ENCODE measurements around the gene VAV3.
"Not testable (repeated sequence)": the region's sequence is repeated elsewhere in the genome, so short reads cannot be mapped to it uniquely, and the experiment has no call there.

VAV3 gene

DNA sequence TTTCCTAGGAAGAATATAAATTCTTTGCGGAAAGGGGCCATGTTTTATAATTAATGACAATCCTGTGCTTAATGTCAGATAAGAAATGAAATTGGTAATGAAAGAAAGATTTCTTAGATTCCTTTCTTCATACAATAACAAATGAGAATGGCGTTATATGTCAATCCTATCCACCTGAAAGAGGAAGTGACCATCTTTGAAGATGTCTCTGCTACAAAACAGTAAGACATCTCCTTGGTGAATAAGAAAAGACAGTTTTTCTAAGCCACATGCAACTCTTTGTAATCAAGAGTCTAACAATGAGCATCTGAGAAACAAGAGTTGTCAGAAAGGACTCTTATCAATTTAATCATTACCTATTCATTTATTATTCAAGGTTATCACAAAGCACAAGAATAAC, 286.0 kb downstream of the VAV3 start:
- no peak for DNase-seq

DNA sequence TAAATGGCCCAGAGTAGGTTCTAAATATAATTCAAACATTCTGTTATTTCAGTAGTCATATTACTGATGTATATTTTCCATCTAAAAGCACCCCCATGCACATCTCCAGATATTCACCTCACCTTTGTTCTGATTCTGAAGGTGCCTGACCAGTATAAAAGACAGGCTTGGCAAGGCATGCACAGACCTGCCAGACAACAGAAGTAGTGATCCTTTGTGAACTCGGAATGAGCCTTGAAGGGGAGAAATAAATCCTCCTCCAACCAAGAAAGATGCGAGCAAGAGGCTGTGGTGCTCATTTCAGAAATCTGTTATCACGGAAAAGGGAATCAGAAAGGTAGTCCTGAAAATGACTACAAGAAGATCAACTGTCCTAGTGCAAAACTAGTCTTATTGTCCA, 287.3 kb downstream of the VAV3 start:
- DNase-seq, result no peak

DNA sequence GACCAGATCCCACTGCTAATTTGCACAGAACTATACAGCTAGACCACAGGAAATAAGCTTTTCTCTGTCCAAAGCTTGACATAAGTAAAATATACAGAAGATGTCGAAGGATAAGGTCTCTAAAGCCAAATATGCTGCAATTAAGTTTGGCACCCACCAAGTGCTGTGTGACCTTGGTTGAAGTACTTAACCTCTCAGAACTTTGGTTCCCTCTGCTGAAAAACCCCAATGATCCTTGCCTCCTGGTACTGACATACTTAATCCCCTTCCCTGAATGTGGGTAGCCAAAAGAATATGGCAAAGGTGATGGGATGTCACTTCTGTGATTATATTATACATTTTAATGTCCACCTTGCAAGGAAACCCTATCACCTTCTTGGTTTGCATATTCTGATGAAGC, 290.5 kb downstream of the VAV3 start:
- DNase-seq, result no peak

DNA sequence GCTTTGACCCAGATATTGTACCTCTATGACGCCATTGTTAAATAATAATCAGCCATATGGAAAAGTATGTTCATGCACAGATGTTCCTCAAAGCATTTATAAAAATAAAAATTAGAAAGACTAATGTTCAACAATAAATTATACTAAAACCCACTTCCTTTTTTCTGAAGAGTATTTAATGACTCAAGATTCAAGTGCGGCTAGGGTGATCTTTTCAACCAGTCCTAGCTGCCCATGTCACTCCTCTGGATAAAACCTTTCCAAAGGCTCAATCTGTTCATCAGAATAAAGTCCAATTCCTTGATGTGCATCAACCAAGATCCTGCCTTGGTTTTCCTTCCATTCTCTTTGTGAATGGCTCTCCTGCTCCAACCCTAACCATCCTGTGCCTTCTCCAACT, 292.0 kb downstream of the VAV3 start:
- no peak for DNase-seq

DNA sequence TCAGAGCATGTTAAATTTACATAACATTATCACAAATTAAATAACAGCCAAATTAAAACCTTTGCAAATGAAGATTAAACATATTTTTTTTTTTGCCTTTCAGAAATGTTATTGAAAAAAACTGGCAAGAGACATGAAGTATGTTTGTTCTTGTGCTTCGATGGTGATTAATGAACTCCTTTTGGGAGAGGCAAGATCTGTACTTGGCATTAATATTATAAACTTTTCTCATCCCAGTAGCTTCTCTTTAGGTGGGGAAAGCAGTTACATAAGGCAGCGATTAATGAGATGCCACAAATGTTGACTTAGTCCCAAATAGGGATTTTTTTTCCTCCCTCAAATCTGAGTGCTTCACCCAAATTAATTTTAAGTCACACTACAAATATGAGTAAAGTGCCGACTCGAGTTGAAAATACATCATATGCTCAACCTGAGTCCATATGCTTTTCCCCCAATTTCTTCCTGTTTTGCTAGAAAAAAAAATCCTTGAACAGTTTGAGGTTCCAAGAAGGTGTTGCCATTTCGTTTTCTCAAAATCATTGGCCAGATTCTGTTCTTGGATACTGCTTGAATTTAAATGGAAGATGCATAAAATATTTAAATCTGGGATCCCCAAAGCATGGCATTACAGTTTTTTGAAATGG, 294.5 kb downstream of the VAV3 start:
- no peak for DNase-seq

DNA sequence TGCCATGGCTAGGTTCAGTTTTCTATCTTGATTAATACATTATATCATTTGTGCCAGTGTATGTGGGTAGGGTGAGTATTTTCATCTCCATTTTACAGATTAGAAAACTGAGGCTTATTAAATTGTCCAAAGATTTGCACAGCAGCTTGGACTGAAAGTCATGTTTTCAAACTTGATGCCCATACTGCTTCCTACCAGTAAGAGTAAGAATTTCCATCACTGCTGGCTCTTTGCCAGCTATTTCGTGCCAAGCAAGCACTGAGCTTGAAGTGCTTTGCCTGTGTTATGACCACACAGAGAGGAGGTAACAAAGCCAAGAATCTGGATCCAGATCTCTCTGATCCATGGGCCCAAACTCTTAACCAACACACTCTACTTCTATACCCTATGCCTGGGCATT, 295.0 kb downstream of the VAV3 start:
- no peak for DNase-seq

DNA sequence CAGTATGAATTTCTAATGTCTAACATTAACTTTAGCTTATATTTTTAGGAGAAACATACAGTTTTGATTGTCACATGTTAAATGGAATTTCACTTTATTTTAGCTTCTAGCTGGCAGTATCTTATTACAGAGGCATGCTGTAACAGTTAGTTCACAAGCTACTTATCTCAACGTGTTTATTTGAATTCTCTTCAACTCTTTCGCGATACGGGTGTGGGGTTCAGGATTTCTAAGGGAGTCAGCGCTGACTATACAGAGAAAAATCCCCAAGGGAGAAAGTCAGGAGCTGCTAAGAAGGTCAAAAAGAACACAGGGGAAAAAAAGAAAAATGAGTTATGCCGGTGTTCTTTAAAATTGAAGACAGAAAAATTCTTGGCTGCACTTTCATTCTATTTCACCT, 296.2 kb downstream of the VAV3 start:
- no peak for DNase-seq

DNA sequence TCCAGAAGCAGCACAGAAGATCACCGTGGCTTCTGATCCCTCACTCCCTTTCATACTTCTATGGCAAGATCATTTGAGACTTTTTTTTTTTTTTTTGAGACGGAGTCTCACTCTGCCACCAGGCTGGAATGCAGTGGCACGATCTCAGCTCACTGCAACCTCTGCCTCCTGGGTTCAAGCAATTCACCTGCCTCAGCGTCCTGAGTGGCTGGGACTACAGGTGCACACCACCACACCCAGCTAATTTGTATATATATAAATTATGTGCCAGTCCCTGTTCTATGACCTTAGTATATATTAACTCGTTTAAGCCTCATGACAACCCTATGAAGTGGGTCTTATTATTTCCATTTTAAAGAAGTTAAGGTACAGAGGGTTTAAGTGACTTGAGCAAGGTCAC, 298.5 kb downstream of the VAV3 start:
- no peak for DNase-seq

DNA sequence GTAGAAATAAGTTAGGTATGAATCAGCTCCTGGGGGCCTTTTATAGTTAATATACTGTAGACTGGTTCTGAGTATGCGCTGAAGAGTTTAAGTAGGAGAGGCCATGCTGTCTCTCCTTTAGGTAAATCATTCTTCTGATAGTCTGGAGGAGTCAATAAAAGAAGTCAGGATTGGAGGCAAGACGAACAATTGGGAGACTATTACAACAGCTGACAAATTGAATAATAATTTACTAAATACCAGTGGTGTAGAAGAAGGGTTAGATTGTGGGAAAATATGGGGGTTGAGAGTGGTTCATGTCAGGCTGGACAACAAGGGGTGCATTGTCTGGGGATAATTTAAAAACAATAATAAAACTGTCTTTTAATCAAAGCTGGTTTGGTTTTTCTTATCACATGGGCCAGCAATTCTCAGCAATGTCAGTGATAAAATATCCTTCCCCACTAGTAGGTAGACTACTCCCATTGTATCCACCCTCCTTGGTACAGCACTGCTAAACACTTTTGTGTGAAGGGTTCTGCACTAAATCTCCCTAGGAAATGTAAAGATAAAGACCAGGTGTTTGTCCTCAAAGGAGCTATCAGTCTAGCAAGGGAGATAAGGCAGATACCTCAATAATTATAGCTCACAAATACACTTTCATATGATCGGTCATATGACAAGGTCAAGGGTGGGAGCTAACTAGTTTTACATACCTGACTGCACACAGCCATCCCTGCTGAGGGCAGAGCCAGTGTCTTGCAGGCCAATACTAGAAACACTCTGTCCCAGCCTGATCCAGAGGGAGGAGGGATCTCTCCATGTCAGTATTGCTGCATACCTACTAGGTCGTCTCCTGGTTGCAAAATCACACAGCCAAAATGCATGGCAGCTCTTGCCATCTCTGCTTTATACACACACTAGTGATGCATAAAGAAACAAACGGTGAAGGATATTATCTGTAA, 299.7 kb downstream of the VAV3 start:
- no peak for DNase-seq

DNA sequence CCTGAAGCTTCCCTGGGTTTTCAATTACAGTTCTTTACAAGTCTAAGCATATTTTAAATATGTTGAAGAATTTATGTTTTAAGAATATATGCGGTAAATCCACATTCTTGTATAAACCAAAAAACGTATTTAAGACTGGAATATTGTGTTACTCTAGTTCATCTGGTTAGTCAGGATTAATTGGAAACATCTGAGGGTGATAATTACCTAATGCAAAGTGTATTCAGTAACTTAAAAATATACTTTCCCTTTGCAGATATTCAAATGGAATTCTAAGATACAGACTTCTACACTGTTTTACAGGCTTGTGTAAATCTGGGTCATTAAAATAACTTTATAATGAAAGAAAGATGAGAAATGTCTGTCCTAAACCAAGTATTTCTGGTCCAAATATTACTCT, 302.0 kb downstream of the VAV3 start:
- no peak for DNase-seq

DNA sequence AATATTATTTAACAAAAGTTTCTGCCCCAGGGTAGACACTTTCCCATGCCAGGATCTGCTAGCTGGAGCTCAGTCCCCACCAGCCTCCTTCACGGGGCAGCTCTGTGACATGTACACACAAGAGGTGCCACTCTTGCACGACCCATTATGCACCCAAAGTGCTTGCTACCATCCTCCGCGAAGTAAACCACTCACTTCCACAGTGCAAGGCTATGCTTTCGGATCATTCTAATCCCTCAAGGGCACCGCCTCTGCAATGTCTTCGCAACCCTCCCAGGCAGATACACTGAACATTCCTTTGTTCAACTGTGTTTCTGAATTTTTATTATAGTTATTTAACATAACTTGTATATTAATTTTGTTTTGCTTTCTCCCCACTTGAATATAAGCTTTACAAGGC, 303.8 kb downstream of the VAV3 start:
- DNase-seq, result no peak

DNA sequence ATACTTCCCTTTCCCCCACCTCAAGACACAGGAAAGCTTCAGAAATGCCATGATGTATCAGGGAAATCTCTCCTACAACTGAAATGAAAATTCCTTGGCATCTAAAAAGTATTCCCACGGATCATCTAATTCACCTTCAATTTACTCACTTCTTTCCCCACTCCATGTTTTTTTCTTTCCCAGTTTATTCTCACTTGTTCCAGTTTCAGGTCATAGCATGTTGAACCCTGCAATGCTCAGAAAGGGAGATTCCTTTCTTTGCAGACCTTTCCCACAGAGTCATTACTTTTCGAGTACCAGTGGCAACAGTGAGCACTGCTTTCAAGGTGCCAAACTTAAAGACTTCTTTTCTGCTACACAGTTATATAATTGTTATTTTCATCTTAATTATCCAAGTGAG, 305.0 kb downstream of the VAV3 start:
- DNase-seq, result no peak

DNA sequence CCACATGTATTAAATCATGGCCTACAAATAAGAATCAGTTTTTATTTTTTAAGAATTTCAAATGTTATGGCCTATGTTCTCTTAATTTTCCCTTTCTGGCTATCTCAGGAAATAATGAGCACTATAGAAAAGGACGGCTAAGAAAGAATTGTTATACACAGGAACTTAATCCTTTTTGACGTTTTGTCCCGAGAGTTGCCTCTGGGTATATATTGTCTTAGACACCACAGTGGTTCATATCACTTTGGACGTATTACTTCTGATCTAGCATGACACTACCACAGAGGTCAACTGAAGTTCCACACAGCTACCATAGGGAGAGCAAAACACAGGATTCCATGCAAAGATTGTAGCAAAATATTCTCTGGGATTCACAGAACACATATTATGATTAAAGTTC, 307.6 kb downstream of the VAV3 start:
- DNase-seq, result no peak

DNA sequence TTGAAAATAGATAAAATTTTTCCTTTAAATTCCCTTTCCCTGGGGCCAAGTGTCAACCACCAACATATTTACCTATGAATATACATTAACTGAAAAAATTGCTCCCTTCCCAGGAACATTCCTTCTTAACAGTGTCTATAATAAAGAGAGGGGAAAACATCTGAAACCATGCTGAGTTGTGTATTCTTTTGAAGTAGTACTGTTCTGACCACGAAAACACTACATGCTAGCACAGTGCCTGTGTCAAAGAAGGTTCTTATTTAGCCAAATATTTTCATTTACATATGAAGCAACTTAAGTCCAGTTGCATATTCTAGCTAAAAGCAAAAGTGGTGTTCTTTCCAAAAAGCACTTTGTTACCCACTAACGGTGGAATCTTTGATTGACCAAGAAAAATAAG, 311.2 kb downstream of the VAV3 start:
- no peak for DNase-seq

DNA sequence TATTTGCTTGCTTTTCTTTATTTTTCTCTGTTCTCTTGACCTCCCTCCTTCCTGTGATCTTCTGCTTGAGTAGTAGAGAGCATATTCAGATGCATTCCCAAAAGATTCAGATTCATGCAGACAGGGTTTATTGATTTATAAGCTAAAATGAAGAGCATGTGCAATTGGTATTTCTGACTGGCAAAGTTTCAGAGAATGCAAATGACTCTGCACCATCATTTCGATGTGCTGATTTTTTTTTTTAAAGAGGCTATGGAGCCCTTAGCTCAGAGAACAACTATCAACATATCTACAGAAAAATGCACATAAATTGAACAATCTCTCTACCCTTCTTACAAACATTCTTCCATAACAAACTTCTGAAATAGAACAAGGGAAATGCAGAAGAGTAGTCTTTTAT, 312.0 kb downstream of the VAV3 start:
- DNase-seq, result no peak

DNA sequence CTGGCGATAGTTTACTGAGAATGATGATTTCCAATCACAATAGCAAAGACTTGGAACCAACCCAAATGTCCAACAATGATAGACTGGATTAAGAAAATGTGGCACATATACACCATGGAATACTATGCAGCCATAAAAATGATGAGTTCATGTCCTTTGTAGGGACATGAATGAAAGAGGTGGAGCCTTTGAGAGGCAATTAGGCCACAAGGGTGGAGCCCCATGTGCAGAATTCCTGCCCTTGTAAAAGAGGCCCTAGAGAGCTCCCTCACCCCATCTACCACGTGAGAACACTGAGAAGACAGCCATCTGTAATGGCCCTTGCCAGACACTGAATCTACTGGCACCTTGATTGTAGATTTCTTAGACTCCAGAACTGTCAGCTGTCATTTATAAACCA, 314.2 kb downstream of the VAV3 start:
- DNase-seq, result not testable (repeated sequence)

DNA sequence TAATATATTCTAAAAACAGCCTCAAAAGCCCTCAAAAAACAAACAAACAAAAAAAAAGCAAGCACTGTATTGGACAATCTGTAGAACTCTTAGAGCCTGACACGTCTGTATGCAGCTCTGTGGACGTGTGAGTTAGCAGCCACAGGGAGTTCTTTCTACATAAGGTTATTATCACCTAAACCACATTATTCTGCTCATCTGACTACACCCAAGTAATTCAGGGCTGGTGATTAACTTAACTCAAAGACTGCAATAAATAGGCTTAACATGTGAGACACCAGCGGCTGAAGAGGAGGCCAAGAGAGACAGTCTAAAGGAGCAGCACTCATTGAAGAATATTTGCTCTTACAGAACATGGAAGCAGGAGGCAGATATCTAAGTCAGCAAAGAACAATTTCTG, 316.0 kb downstream of the VAV3 start:
- DNase-seq, result no peak

DNA sequence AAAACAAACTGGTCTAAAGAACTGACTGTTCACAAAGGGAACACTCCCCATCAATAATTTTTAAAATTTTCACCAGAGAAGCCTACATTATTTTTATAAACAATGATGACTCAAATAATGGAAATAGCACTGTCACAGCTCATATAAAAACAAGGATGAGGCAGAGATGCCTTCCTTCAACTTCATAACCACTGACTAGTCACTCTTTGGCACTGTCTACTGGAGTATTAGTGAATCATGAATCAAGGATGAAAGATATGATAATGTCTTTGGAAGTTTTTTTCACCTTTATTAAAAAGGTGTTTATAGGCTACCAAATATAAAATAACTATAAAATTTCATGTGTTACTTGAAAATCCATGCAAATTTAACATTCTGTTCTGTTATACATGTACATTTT, 316.9 kb downstream of the VAV3 start:
- no peak for DNase-seq

DNA sequence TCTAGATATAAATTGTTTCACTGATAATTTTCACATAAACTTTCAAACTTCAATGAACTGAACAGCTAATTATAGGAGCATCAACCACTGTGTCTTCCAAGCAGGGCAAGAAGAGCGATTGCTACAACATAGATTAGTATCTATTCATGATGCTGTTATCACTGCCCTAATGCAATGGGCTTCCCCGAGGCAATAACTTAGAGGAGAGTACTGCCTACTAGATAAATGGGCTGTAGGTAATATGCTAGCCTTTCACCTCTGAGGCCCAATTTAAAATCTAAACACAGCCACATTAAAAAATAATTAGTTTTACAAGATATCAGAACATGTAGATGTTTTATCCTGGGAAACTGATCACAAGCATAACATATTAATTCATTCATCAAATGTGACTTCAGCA, 318.0 kb downstream of the VAV3 start:
- no peak for DNase-seq

DNA sequence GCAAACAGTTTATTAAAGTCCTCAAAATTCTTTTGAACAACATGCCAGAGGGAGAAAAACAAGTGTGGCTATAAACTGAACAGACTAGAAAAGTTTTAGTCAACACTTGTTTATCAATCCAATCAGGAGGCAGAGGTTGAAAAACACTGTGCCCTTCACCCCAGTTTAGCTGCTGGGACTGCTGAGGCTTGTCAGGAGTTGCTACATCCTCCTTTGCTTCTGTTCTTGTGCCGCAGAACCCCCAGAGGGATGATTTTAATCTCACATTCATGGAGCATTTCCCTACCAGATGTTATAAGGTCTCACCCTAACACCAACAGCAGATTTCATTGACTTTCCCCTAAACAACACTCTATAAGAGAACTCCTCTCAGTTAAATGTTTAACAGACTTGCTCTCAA, 321.2 kb downstream of the VAV3 start:
- DNase-seq, result no peak

DNA sequence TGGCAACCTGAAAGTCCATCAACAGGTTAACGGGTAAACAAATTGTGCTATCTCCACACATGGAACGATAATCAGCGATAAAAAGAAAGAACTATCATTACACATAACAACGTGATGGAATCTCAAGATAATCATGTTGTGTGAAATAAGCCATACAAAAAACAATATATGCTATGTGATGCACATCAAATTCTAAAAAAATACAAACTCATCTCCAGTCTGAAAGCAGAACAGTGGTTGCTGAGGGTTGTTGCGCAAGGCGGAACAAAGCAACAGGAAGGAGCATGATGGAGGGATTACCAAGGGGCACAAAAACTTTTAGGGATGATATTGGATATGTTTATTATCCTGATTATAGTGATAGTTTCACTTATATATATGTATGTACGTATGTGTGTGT, 324.8 kb downstream of the VAV3 start:
- DNase-seq, result no peak

DNA sequence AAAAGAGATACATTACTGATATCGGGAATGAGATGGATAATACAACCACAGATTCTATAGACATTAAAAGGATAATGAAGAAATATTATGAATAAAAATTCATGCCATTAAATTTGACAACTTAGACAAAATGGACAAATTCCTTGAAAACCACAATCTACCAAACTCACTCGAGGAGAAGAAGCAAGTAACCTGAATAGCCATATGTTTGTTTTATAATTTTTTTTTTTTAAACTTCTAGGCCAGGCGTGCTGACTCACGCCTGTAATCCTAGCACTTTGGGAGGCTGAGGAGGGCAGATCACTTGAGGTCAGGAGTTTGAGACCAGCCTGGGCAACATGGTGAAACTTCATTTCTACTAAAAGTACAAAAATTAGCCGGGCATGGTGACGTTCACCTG, 327.9 kb downstream of the VAV3 start:
- no peak for DNase-seq

DNA sequence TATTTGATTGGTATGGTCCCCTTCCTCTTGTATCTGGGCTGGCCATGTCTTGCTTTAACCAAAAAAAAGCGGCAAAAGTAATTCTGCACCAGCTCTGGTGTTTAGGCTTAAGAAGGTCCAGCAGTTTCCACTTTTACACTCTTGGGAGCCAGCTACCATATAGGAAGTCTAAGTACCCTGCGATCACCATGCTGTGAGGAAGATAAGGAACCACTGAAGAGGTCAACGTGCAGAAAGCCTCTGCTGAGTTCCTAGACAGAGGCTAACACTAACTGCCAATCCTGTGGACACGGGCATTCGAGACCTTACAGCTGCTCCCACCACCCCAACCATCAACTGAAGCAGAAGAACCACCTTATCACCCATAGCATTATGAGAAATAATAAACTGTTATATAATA, 331.4 kb downstream of the VAV3 start:
- no peak for DNase-seq

DNA sequence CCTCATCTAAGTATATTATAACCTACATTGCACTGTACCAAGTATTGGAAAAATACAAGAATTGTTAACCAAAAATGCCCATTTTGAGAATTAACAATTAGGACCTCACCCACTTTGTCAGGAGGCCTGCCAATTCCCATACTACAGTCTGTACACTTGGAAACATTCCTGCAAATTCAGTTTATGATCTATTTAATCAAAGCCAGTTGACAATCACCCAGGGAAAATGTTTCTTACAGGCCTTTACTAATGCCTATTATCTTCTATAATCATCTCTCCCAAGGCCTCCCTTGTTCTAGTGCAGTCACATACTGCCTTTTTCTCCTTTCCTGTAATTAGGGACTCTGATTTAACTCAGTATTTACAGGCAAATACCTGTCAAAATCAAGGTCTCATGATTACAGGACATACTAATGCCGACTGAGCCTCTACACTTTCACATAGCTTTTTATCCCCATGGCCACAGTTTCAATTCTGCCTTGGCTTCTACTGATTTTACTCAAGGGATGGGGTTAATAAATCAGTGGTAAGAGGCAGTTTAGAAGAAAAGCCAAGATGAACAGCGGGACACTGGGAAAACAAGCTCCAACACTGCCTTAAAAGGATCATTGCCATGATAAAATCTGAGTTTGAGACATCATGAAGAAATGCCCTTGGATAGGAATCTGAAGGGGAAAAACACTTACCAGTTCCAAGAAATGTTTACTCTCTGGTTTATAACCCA, 338.7 kb downstream of the VAV3 start:
- DNase-seq, result no peak
